IMR-90 (cell line): Measurements from ENCODE around the gene TMEM259. TPM values are rescaled to one million over a fixed set of nuclear protein-coding genes. Genes with fewer than 3 reads are reported as not detected.
A peak's percentile ranks its signal among the peaks of the same experiment; 100 is the strongest.

ENCODE experiments used
- ATAC-seq: fragments of 200-7000 bp; cut with Tn5 transposase; 2 replicates; pipeline ENCODE4 v1.9.1; 2020; ENCODE audit warnings: low read depth, mild to moderate bottlenecking, moderate library complexity
- BruUV-seq: library from RNA; stranded (reverse); fragments of 400-500 nt; replicated peaks from 2 replicates; lab custom pipeline; 2021; lab: Mats Ljungman, UMichigan
- CTCF ChIA-PET: fragments of 300-600 bp; formaldehyde crosslinking; extraction: SDS; loops from one replicate; lab custom pipeline; 2021; ENCODE audit warnings: antibody characterized with exemption; lab: Yijun Ruan, JAX
- POLR2A ChIA-PET: fragments of 300-600 bp; sonication (Branson Sonifier 250); formaldehyde crosslinking; loops from one replicate; lab custom pipeline; 2022; ENCODE audit warnings: antibody characterized with exemption; ENCODE audit not compliant: unreplicated experiment; lab: Charles Lee
- DNase-seq: peaks from one replicate; pipeline ENCODE4 v3.0.0; 2013
- H2AFZ ChIP-seq: replicated peaks from 2 replicates; pipeline ENCODE3; 2013; ENCODE audit warnings: low read length, mild to moderate bottlenecking; ENCODE audit not compliant: poor library complexity
- H2AK5ac ChIP-seq: 2 replicates; pipeline ENCODE4 v1.6.1; 2013; ENCODE audit warnings: low read depth, low read length, inconsistent platforms
- H2AK9ac ChIP-seq: replicated peaks from 2 replicates; pipeline ENCODE3; 2013; ENCODE audit warnings: mild to moderate bottlenecking, low read depth, low read length, moderate library complexity; ENCODE audit not compliant: poor library complexity
- H2BK120ac ChIP-seq: 2 replicates; pipeline ENCODE4 v1.6.1; 2013; ENCODE audit warnings: low read depth, low read length, inconsistent platforms
- H2BK15ac ChIP-seq: 3 replicates; pipeline ENCODE4 v1.6.1; 2013; ENCODE audit warnings: low read depth, low read length, inconsistent platforms
- H2BK20ac ChIP-seq: 2 replicates; pipeline ENCODE4 v1.6.1; 2013; ENCODE audit warnings: low read depth, mild to moderate bottlenecking, inconsistent platforms, low read length, moderate library complexity
- H2BK5ac ChIP-seq: 2 replicates; pipeline ENCODE4 v1.6.1; 2013; ENCODE audit warnings: mild to moderate bottlenecking, low read depth, low read length, inconsistent platforms; ENCODE audit not compliant: poor library complexity, severe bottlenecking
- H3K14ac ChIP-seq: replicated peaks from 2 replicates; pipeline ENCODE4 v1.6.1; 2013; ENCODE audit warnings: low read depth, low read length, inconsistent platforms
- H3K18ac ChIP-seq: 2 replicates; pipeline ENCODE4 v1.6.1; 2013; ENCODE audit warnings: low read depth, low read length, control low read depth
- H3K23ac ChIP-seq: 2 replicates; pipeline ENCODE4 v1.6.1; 2013; ENCODE audit warnings: low read depth, low read length, inconsistent platforms
- H3K27ac ChIP-seq: 2 replicates; pipeline ENCODE4 v1.5.1; 2013; ENCODE audit warnings: mild to moderate bottlenecking, control low read depth, low read length; ENCODE audit not compliant: insufficient read depth
- H3K27me3 ChIP-seq: 2 replicates; pipeline ENCODE4 v1.6.1; 2013; ENCODE audit warnings: low read length; ENCODE audit not compliant: control insufficient read depth, insufficient read depth
- H3K36me3 ChIP-seq: 2 replicates; pipeline ENCODE4 v1.6.1; 2013; ENCODE audit warnings: low read length, mixed read lengths; ENCODE audit not compliant: control insufficient read depth, insufficient read depth
- H3K4ac ChIP-seq: 2 replicates; pipeline ENCODE4 v1.6.1; 2013; ENCODE audit warnings: low read depth, low read length, inconsistent platforms
- H3K4me1 ChIP-seq: 2 replicates; pipeline ENCODE4 v1.6.1; 2013; ENCODE audit warnings: low read length, mixed read lengths; ENCODE audit not compliant: control insufficient read depth, insufficient read depth
- H3K4me2 ChIP-seq: 2 replicates; pipeline ENCODE4 v1.6.1; 2013; ENCODE audit warnings: low read depth, mild to moderate bottlenecking, control low read depth, low read length, moderate library complexity
- H3K4me3 ChIP-seq: 2 replicates; pipeline ENCODE4 v1.5.1; 2013; ENCODE audit warnings: low read depth, mild to moderate bottlenecking, control low read depth, low read length, moderate library complexity; ENCODE audit not compliant: insufficient read depth
- H3K56ac ChIP-seq: 2 replicates; pipeline ENCODE4 v1.6.1; 2013; ENCODE audit warnings: low read length, inconsistent platforms; ENCODE audit not compliant: insufficient read depth; ENCODE audit errors: extremely low read depth
- H3K79me1 ChIP-seq, 2 experiments: 2 replicates each; pipeline ENCODE4 v1.6.1; 2013; ENCODE audit warnings: low read length in 2 of 2, inconsistent platforms in 1 of 2, low read depth in 1 of 2
- H3K9ac ChIP-seq: 2 replicates; pipeline ENCODE4 v1.6.1; 2013; ENCODE audit warnings: low read depth, low read length, control low read depth
- H3K9me1 ChIP-seq: 2 replicates; pipeline ENCODE4 v1.6.1; 2013; ENCODE audit warnings: low read length, inconsistent platforms; ENCODE audit not compliant: insufficient read depth
- H3K9me3 ChIP-seq: 2 replicates; pipeline ENCODE4 v1.6.1; 2013; ENCODE audit warnings: low read length; ENCODE audit not compliant: control insufficient read depth, insufficient read depth
- H4K20me1 ChIP-seq: 2 replicates; pipeline ENCODE4 v1.6.1; 2013; ENCODE audit warnings: low read length, inconsistent platforms; ENCODE audit not compliant: insufficient read depth
- H4K5ac ChIP-seq: 2 replicates; pipeline ENCODE4 v1.6.1; 2013; ENCODE audit warnings: mild to moderate bottlenecking, low read depth, low read length, control low read depth
- H4K8ac ChIP-seq, 2 experiments: 2 replicates each; pipeline ENCODE4 v1.6.1; 2013; ENCODE audit warnings: low read depth in 2 of 2, low read length in 2 of 2, control low read depth in 1 of 2, inconsistent platforms in 1 of 2
- H4K91ac ChIP-seq: 2 replicates; pipeline ENCODE4 v1.6.1; 2013; ENCODE audit warnings: low read depth, low read length, inconsistent platforms; ENCODE audit not compliant: insufficient read depth
- MAZ ChIP-seq: IDR thresholded peaks from 2 replicates; pipeline ENCODE4 v1.6.1; 2012; ENCODE audit warnings: low read depth, mild to moderate bottlenecking, low read length, improper control_type of control experiment, moderate library complexity, borderline replicate concordance
- RAD21 ChIP-seq: IDR thresholded peaks from 2 replicates; pipeline ENCODE4 v1.6.1; 2012; ENCODE audit warnings: low read length, improper control_type of control experiment
- USF2 ChIP-seq: fragments of 150-350 bp; IDR thresholded peaks from 2 replicates; pipeline ENCODE4 v1.6.1; 2017; ENCODE audit warnings: mild to moderate bottlenecking, antibody characterized with exemption, low read length, low read depth
- WGBS, 2 experiments: methylation state at CpG; one replicate each; pipeline versions ENCODE4 v1.1.5 to v1.1.7; 2013; ENCODE audit warnings: missing lambda C conversion rate in 2 of 2; ENCODE audit not compliant: insufficient read length in 1 of 2; ENCODE audit errors: extremely low coverage in 2 of 2; 5-methylcytosine and 5-hydroxymethylcytosine counted together
- dilution Hi-C: fragments of 300-500 bp; cut with HindIII; formaldehyde crosslinking; loops from one replicate; pipeline ENCODE4 v1.14.3; 2018; ENCODE audit warnings: low sequenced_read_pairs; ENCODE audit not compliant: unreplicated experiment
- in situ Hi-C: fragments of 300-500 bp; cut with MboI; formaldehyde crosslinking; loops from 3 replicates; pipeline ENCODE4 v1.14.3; 2019; ENCODE audit warnings: low sequenced_read_pairs, inconsistent platforms, mixed read lengths
- intact Hi-C: fragments of 100-400 bp; cut with micrococcal nuclease; formaldehyde crosslinking; loops from 2 replicates; pipeline ENCODE4 v1.10.0; 2022
- polyA plus RNA-seq, 3 experiments: library from polyadenylated mRNA; depleted of rRNA; stranded (reverse); fragments of >200 nt; gene quantifications; 2 replicates each; pipeline ENCODE4 v1.2.3, GENCODE V29; 2012; ENCODE audit warnings: low replicate concordance in 1 of 3
- total RNA-seq: library from RNA; depleted of rRNA; stranded (reverse); fragments of >200 nt; gene quantifications from 2 replicates; pipeline ENCODE4 v1.2.3, GENCODE V29; 2012

TMEM259 gene
- total and polyA plus RNA-seq, 2 of the 4 experiments (the other 2 are of a cell fraction): 22.6 to 153 TPM

GRCh38 chr19:961866-962620 is 58.9 kb downstream of the TMEM259 start:
- peak; percentile 45; the same call in 1 of the 2 replicates for TF ChIP-seq MAZ
- no peak for TF ChIP-seq RAD21
- peak; percentile 44; the same call in 1 of the 2 replicates for TF ChIP-seq USF2
- Histone ChIP-seq H2BK15ac (no peak overlapping the region), H3K27ac (peak overlapping the region; percentile 30; the same call in 1 of the 2 replicates), H3K4me2 (no peak overlapping the region), H3K9ac (no peak overlapping the region), H2AFZ (peak overlapping the region; percentile 74), H4K91ac (peak overlapping the region; percentile 39; the same call in 1 of the 2 replicates), H3K4me1 (peaks cover 10% of the 10 kb centered on the region), H3K9me3 (no peaks in the 10 kb centered on the region), H3K9me1 (peaks cover 10% of the 10 kb centered on the region), H3K18ac (no peak overlapping the region), H2AK9ac (peak overlapping the region; percentile 73), H3K79me1 (peaks cover 48 to 81% of the 10 kb centered on the region in 2 experiments), H4K5ac (no peak overlapping the region; the same call in 1 of the 2 replicates), H3K56ac (no peak overlapping the region), H2BK5ac (no peak overlapping the region), H3K27me3 (no peaks in the 10 kb centered on the region), H3K36me3 (peaks cover 65% of the 10 kb centered on the region), H2BK20ac (no peak overlapping the region), H3K14ac (no peak overlapping the region), H3K4me3 (no peak overlapping the region), H3K23ac (no peak overlapping the region), H2BK120ac (no peak overlapping the region), H4K8ac (0 out of 4 replicates have a peak overlapping the region, but pooled peaks of 1 of the 2 experiments have one; percentile 6), H3K4ac (peak overlapping the region; percentile 42), H2AK5ac (peak overlapping the region; percentile 74; the same call in 1 of the 2 replicates), H4K20me1 (peaks cover 33% of the 10 kb centered on the region; the same call in 1 of the 2 replicates)
- intact Hi-C loops (loop anchor here (2.0 kb wide), 1 partner anchor 29 kb away; no protein-coding TSS in a partner anchor), dilution Hi-C loops (no loop called here), in situ Hi-C loops (no loop called here)
- WGBS, 2 experiments: 100% methylated on average over 1 of the region's 14 CpGs; no CpG with 5 or more reads in 1 of the 2 experiments
- ChIA-PET CTCF (no interaction called here), POLR2A (interaction anchor here (0.6 kb wide), 1 partner anchor 9 kb away, joined by 9 read pairs; no protein-coding TSS in a partner anchor)
- no TSS peak for BruUV-seq
- ATAC-seq: peak; percentile 91
- DNase-seq: peak; percentile 68
